ENCODE data around the gene KAZALD1.

DNA sequence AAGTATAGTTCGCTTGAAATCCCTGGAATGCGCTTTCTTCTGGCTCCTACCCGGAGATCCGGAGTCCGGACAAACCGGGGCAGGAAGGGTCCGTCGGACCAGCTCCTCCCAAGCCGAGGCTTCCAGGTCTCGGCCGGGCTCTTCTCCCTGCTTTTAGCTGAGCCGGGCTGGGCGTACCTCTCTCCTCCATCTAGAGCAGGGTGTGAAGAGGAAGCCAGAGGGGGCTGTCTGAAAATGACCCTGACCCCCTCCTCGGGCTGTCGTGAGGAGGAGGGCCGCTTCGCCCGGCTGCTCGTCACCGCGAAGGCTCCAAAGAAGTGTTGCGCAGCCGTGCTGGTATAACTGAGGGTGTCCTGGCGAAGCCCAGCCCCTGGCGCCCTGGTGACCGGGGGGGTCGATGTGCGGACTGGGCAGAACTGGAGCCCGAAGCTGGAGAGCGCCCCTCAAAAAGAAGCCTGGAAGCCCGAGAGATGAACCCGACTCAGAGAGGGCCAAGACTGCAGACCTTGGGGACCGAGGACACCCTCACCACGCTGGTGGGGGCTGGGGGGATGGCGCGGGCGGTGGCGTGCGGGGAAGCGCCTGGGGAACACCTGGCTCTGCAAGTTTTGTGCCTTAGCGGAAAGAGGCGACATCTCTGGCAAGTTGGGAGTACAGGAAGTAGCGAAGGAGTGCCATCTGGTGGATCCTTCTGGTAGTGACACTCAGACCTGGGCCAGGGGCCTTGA is 5.7 kb downstream of the KAZALD1 start:
- TF ChIP-seq, protein P1, sequence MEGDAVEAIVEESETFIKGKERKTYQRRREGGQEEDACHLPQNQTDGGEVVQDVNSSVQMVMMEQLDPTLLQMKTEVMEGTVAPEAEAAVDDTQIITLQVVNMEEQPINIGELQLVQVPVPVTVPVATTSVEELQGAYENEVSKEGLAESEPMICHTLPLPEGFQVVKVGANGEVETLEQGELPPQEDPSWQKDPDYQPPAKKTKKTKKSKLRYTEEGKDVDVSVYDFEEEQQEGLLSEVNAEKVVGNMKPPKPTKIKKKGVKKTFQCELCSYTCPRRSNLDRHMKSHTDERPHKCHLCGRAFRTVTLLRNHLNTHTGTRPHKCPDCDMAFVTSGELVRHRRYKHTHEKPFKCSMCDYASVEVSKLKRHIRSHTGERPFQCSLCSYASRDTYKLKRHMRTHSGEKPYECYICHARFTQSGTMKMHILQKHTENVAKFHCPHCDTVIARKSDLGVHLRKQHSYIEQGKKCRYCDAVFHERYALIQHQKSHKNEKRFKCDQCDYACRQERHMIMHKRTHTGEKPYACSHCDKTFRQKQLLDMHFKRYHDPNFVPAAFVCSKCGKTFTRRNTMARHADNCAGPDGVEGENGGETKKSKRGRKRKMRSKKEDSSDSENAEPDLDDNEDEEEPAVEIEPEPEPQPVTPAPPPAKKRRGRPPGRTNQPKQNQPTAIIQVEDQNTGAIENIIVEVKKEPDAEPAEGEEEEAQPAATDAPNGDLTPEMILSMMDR (IDR thresholded peaks at IDR 0.05 in 8 of 11, conservative IDR thresholded peaks at IDR 0.05 in 3 of 11) = peak; percentile 85 to 95 (median 90)
- TF ChIP-seq POLR2A (IDR thresholded peaks at IDR 0.05) = no peak

Measured in spleen (tissue), 7 donors.